HG02840 (cell line): ENCODE measurements around the gene DEPDC1B.
"Not testable (repeated sequence)": the region's sequence is repeated elsewhere in the genome, so short reads cannot be mapped to it uniquely, and the experiment has no call there.

Source experiments
- ATAC-seq: cut with Tn5 transposase; IDR thresholded peaks from one replicate; pipeline ENCODE4 v1.9.1; 2021; ENCODE audit warnings: mild to moderate bottlenecking, moderate library complexity, moderate number of reproducible peaks; ENCODE audit not compliant: unreplicated experiment, low FRiP score

Gene DEPDC1B

GRCh38 chr5:60699609-60700415, at the start of gene DEPDC1B:
Gene DEPDC1B (minus strand): TSS chr5:60700166. CDS start chr5:60700093, 73 bp downstream.
- ATAC-seq, result peak; percentile 94

GRCh38 chr5:60744682-60745081, 44.7 kb upstream of the DEPDC1B start:
- ATAC-seq, result no peak

GRCh38 chr5:60743511-60744314, 43.7 kb upstream of the DEPDC1B start:
- no peak for ATAC-seq

GRCh38 chr5:60740322-60740721, 40.4 kb upstream of the DEPDC1B start:
- ATAC-seq, result no peak

- no peak for ATAC-seq
These were observed 39.0 kb upstream of the DEPDC1B start for GRCh38 chr5:60738933-60739332.

- no peak for ATAC-seq
These were observed 38.5 kb upstream of the DEPDC1B start for GRCh38 chr5:60738461-60738860.

- ATAC-seq, result not testable (repeated sequence)
These were observed 30.9 kb upstream of the DEPDC1B start for GRCh38 chr5:60730858-60731257.

GRCh38 chr5:60727033-60727679, 27.2 kb upstream of the DEPDC1B start:
- no peak for ATAC-seq

GRCh38 chr5:60724126-60724525, 24.2 kb upstream of the DEPDC1B start:
- ATAC-seq, result no peak

GRCh38 chr5:60722416-60722815, 22.4 kb upstream of the DEPDC1B start:
- ATAC-seq, result no peak

- ATAC-seq, result no peak
These were observed 19.4 kb upstream of the DEPDC1B start for GRCh38 chr5:60719329-60719728.

GRCh38 chr5:60718166-60718892, 18.4 kb upstream of the DEPDC1B start:
- no peak for ATAC-seq

- not testable (repeated sequence) for ATAC-seq
These were observed 15.4 kb upstream of the DEPDC1B start for GRCh38 chr5:60715201-60715928.

GRCh38 chr5:60712950-60713349, 13.0 kb upstream of the DEPDC1B start:
- ATAC-seq, result no peak

GRCh38 chr5:60711892-60712291, 11.9 kb upstream of the DEPDC1B start:
- ATAC-seq, result not testable (repeated sequence)

- ATAC-seq, result no peak
These were observed 10.4 kb upstream of the DEPDC1B start for GRCh38 chr5:60710362-60710761.

- no peak for ATAC-seq
These were observed 5.2 kb upstream of the DEPDC1B start for GRCh38 chr5:60705144-60705543.

GRCh38 chr5:60703944-60704343, 4.0 kb upstream of the DEPDC1B start:
- ATAC-seq, result no peak

- ATAC-seq, result no peak
These were observed 1.5 kb upstream of the DEPDC1B start for GRCh38 chr5:60701321-60701968.
